IMR-90 (cell line): ENCODE data around the gene OAS3. TPM values are rescaled to one million over a fixed set of nuclear protein-coding genes. Genes with fewer than 3 reads are reported as not detected.

Experiments
- ATAC-seq: fragments of 200-7000 bp; cut with Tn5 transposase; 2 replicates; pipeline ENCODE4 v1.9.1; 2020; ENCODE audit warnings: low read depth, mild to moderate bottlenecking, moderate library complexity
- BruUV-seq: library from RNA; stranded (reverse); fragments of 400-500 nt; replicated peaks from 2 replicates; lab custom pipeline; 2021; lab: Mats Ljungman, UMichigan
- CTCF ChIA-PET: fragments of 300-600 bp; formaldehyde crosslinking; extraction: SDS; loops from one replicate; lab custom pipeline; 2021; ENCODE audit warnings: antibody characterized with exemption; lab: Yijun Ruan, JAX
- POLR2A ChIA-PET: fragments of 300-600 bp; sonication (Branson Sonifier 250); formaldehyde crosslinking; loops from one replicate; lab custom pipeline; 2022; ENCODE audit warnings: antibody characterized with exemption; ENCODE audit not compliant: unreplicated experiment; lab: Charles Lee
- DNase-seq: peaks from one replicate; pipeline ENCODE4 v3.0.0; 2013
- H2AFZ ChIP-seq: replicated peaks from 2 replicates; pipeline ENCODE3; 2013; ENCODE audit warnings: low read length, mild to moderate bottlenecking; ENCODE audit not compliant: poor library complexity
- H2AK5ac ChIP-seq: 2 replicates; pipeline ENCODE4 v1.6.1; 2013; ENCODE audit warnings: low read depth, low read length, inconsistent platforms
- H2AK9ac ChIP-seq: replicated peaks from 2 replicates; pipeline ENCODE3; 2013; ENCODE audit warnings: mild to moderate bottlenecking, low read depth, low read length, moderate library complexity; ENCODE audit not compliant: poor library complexity
- H2BK120ac ChIP-seq: 2 replicates; pipeline ENCODE4 v1.6.1; 2013; ENCODE audit warnings: low read depth, low read length, inconsistent platforms
- H2BK15ac ChIP-seq: 3 replicates; pipeline ENCODE4 v1.6.1; 2013; ENCODE audit warnings: low read depth, low read length, inconsistent platforms
- H2BK20ac ChIP-seq: 2 replicates; pipeline ENCODE4 v1.6.1; 2013; ENCODE audit warnings: low read depth, mild to moderate bottlenecking, inconsistent platforms, low read length, moderate library complexity
- H2BK5ac ChIP-seq: 2 replicates; pipeline ENCODE4 v1.6.1; 2013; ENCODE audit warnings: mild to moderate bottlenecking, low read depth, low read length, inconsistent platforms; ENCODE audit not compliant: poor library complexity, severe bottlenecking
- H3K14ac ChIP-seq: replicated peaks from 2 replicates; pipeline ENCODE4 v1.6.1; 2013; ENCODE audit warnings: low read depth, low read length, inconsistent platforms
- H3K18ac ChIP-seq: 2 replicates; pipeline ENCODE4 v1.6.1; 2013; ENCODE audit warnings: low read depth, low read length, control low read depth
- H3K23ac ChIP-seq: 2 replicates; pipeline ENCODE4 v1.6.1; 2013; ENCODE audit warnings: low read depth, low read length, inconsistent platforms
- H3K27ac ChIP-seq: 2 replicates; pipeline ENCODE4 v1.5.1; 2013; ENCODE audit warnings: mild to moderate bottlenecking, control low read depth, low read length; ENCODE audit not compliant: insufficient read depth
- H3K27me3 ChIP-seq: 2 replicates; pipeline ENCODE4 v1.6.1; 2013; ENCODE audit warnings: low read length; ENCODE audit not compliant: control insufficient read depth, insufficient read depth
- H3K36me3 ChIP-seq: 2 replicates; pipeline ENCODE4 v1.6.1; 2013; ENCODE audit warnings: low read length, mixed read lengths; ENCODE audit not compliant: control insufficient read depth, insufficient read depth
- H3K4ac ChIP-seq: 2 replicates; pipeline ENCODE4 v1.6.1; 2013; ENCODE audit warnings: low read depth, low read length, inconsistent platforms
- H3K4me1 ChIP-seq: 2 replicates; pipeline ENCODE4 v1.6.1; 2013; ENCODE audit warnings: low read length, mixed read lengths; ENCODE audit not compliant: control insufficient read depth, insufficient read depth
- H3K4me2 ChIP-seq: 2 replicates; pipeline ENCODE4 v1.6.1; 2013; ENCODE audit warnings: low read depth, mild to moderate bottlenecking, control low read depth, low read length, moderate library complexity
- H3K4me3 ChIP-seq: 2 replicates; pipeline ENCODE4 v1.5.1; 2013; ENCODE audit warnings: low read depth, mild to moderate bottlenecking, control low read depth, low read length, moderate library complexity; ENCODE audit not compliant: insufficient read depth
- H3K56ac ChIP-seq: 2 replicates; pipeline ENCODE4 v1.6.1; 2013; ENCODE audit warnings: low read length, inconsistent platforms; ENCODE audit not compliant: insufficient read depth; ENCODE audit errors: extremely low read depth
- H3K79me1 ChIP-seq, 2 experiments: 2 replicates each; pipeline ENCODE4 v1.6.1; 2013; ENCODE audit warnings: low read length in 2 of 2, inconsistent platforms in 1 of 2, low read depth in 1 of 2
- H3K9ac ChIP-seq: 2 replicates; pipeline ENCODE4 v1.6.1; 2013; ENCODE audit warnings: low read depth, low read length, control low read depth
- H3K9me1 ChIP-seq: 2 replicates; pipeline ENCODE4 v1.6.1; 2013; ENCODE audit warnings: low read length, inconsistent platforms; ENCODE audit not compliant: insufficient read depth
- H3K9me3 ChIP-seq: 2 replicates; pipeline ENCODE4 v1.6.1; 2013; ENCODE audit warnings: low read length; ENCODE audit not compliant: control insufficient read depth, insufficient read depth
- H4K20me1 ChIP-seq: 2 replicates; pipeline ENCODE4 v1.6.1; 2013; ENCODE audit warnings: low read length, inconsistent platforms; ENCODE audit not compliant: insufficient read depth
- H4K5ac ChIP-seq: 2 replicates; pipeline ENCODE4 v1.6.1; 2013; ENCODE audit warnings: mild to moderate bottlenecking, low read depth, low read length, control low read depth
- H4K8ac ChIP-seq, 2 experiments: 2 replicates each; pipeline ENCODE4 v1.6.1; 2013; ENCODE audit warnings: low read depth in 2 of 2, low read length in 2 of 2, control low read depth in 1 of 2, inconsistent platforms in 1 of 2
- H4K91ac ChIP-seq: 2 replicates; pipeline ENCODE4 v1.6.1; 2013; ENCODE audit warnings: low read depth, low read length, inconsistent platforms; ENCODE audit not compliant: insufficient read depth
- BHLHE40 ChIP-seq: fragments of 150-350 bp; IDR thresholded peaks from 2 replicates; pipeline ENCODE4 v1.6.1; 2016; ENCODE audit warnings: mild to moderate bottlenecking, low read depth, low read length
- CHD1 ChIP-seq: IDR thresholded peaks from 2 replicates; pipeline ENCODE4 v1.6.1; 2012; ENCODE audit warnings: low read depth, low read length, improper control_type of control experiment
- ELK1 ChIP-seq: fragments of 150-350 bp; IDR thresholded peaks from 2 replicates; pipeline ENCODE4 v1.6.1; 2016; ENCODE audit warnings: low read depth, mild to moderate bottlenecking, low read length, moderate library complexity, borderline replicate concordance
- MXI1 ChIP-seq: IDR thresholded peaks from 2 replicates; pipeline ENCODE4 v1.6.1; 2012; ENCODE audit warnings: low read depth, mild to moderate bottlenecking, low read length, moderate library complexity, borderline replicate concordance
- NFE2L2 ChIP-seq: fragments of 150-350 bp; IDR thresholded peaks from 2 replicates; pipeline ENCODE4 v1.6.1; 2016; ENCODE audit warnings: low read depth, mild to moderate bottlenecking, low read length
- RCOR1 ChIP-seq: IDR thresholded peaks from 2 replicates; pipeline ENCODE4 v1.6.1; 2012; ENCODE audit warnings: mild to moderate bottlenecking, low read length, improper control_type of control experiment; ENCODE audit not compliant: insufficient replicate concordance
- SMC3 ChIP-seq: fragments of 150-350 bp; IDR thresholded peaks from 2 replicates; pipeline ENCODE4 v1.6.1; 2016; ENCODE audit warnings: low read depth, mild to moderate bottlenecking, antibody characterized with exemption, low read length, moderate library complexity
- WGBS, 2 experiments: methylation state at CpG; one replicate each; pipeline versions ENCODE4 v1.1.5 to v1.1.7; 2013; ENCODE audit warnings: missing lambda C conversion rate in 2 of 2; ENCODE audit not compliant: insufficient read length in 1 of 2; ENCODE audit errors: extremely low coverage in 2 of 2; 5-methylcytosine and 5-hydroxymethylcytosine counted together
- dilution Hi-C: fragments of 300-500 bp; cut with HindIII; formaldehyde crosslinking; loops from one replicate; pipeline ENCODE4 v1.14.3; 2018; ENCODE audit warnings: low sequenced_read_pairs; ENCODE audit not compliant: unreplicated experiment
- in situ Hi-C: fragments of 300-500 bp; cut with MboI; formaldehyde crosslinking; loops from 3 replicates; pipeline ENCODE4 v1.14.3; 2019; ENCODE audit warnings: low sequenced_read_pairs, inconsistent platforms, mixed read lengths
- intact Hi-C: fragments of 100-400 bp; cut with micrococcal nuclease; formaldehyde crosslinking; loops from 2 replicates; pipeline ENCODE4 v1.10.0; 2022
- polyA plus RNA-seq, 3 experiments: library from polyadenylated mRNA; depleted of rRNA; stranded (reverse); fragments of >200 nt; gene quantifications; 2 replicates each; pipeline ENCODE4 v1.2.3, GENCODE V29; 2012; ENCODE audit warnings: low replicate concordance in 1 of 3
- total RNA-seq: library from RNA; depleted of rRNA; stranded (reverse); fragments of >200 nt; gene quantifications from 2 replicates; pipeline ENCODE4 v1.2.3, GENCODE V29; 2012

Gene OAS3
- total and polyA plus RNA-seq, 2 of the 4 experiments (the other 2 are of a cell fraction): 4.1 to 7.8 TPM

GRCh38 chr12:112969547-112970306 is 31.5 kb downstream of the OAS3 start:
- H4K91ac ChIP-seq: no peak overlapping the region
- no peak overlapping the region for H3K4me2 ChIP-seq
- no peak overlapping the region for H2BK15ac ChIP-seq
- H4K5ac ChIP-seq: no peak overlapping the region
- no CpG with 5 or more reads among the region's 8 CpGs for WGBS, 2 experiments
- H2BK120ac ChIP-seq: no peak overlapping the region
- H2BK20ac ChIP-seq: no peak overlapping the region
- no peaks in the 10 kb centered on the region for H3K4me1 ChIP-seq
- BruUV-seq: no TSS peak
- H3K27me3 ChIP-seq: no peaks in the 10 kb centered on the region
- dilution Hi-C loops (no loop called here), in situ Hi-C loops (no loop called here), intact Hi-C loops (no loop called here)
- no peak overlapping the region for H3K4me3 ChIP-seq
- H3K4ac ChIP-seq: no peak overlapping the region
- ATAC-seq (no peak), DNase-seq (no peak)
- H3K18ac ChIP-seq: no peak overlapping the region
- TF ChIP-seq SMC3 (no peak), ELK1 (no peak), NFE2L2 (no peak), RCOR1 (no peak), CHD1 (no peak), BHLHE40 (no peak), MXI1 (no peak)
- ChIA-PET CTCF (no interaction called here), POLR2A (no interaction called here)
- H3K56ac ChIP-seq: no peak overlapping the region
- no peak overlapping the region for H3K23ac ChIP-seq
- H4K20me1 ChIP-seq: no peaks in the 10 kb centered on the region
- H2AK5ac ChIP-seq: no peak overlapping the region
- H2BK5ac ChIP-seq: no peak overlapping the region
- H2AK9ac ChIP-seq: no peak overlapping the region
- no peak overlapping the region for H3K9ac ChIP-seq
- H3K9me1 ChIP-seq: peaks cover 3% of the 10 kb centered on the region; the same call in 1 of the 2 replicates
- no peaks in the 10 kb centered on the region; the same call in 1 of the 2 replicates for H3K36me3 ChIP-seq
- no peaks in the 10 kb centered on the region for H3K79me1 ChIP-seq
- H4K8ac ChIP-seq: no peak overlapping the region
- no peaks in the 10 kb centered on the region for H3K9me3 ChIP-seq
- no peak overlapping the region for H3K27ac ChIP-seq
- no peak overlapping the region for H3K14ac ChIP-seq
- H2AFZ ChIP-seq: no peak overlapping the region
